HS-27A (cell line): Measurements from ENCODE around the gene REM2.
A peak's percentile ranks its signal among the peaks of the same experiment; 100 is the strongest.
"Not testable (repeated sequence)": the region's sequence is repeated elsewhere in the genome, so short reads cannot be mapped to it uniquely, and the experiment has no call there.

Experiments
- DNase-seq: peaks from one replicate; pipeline ENCODE4 v3.0.0-alpha.2; 2012; ENCODE audit warnings: low read depth, missing footprints

REM2 gene

DNA sequence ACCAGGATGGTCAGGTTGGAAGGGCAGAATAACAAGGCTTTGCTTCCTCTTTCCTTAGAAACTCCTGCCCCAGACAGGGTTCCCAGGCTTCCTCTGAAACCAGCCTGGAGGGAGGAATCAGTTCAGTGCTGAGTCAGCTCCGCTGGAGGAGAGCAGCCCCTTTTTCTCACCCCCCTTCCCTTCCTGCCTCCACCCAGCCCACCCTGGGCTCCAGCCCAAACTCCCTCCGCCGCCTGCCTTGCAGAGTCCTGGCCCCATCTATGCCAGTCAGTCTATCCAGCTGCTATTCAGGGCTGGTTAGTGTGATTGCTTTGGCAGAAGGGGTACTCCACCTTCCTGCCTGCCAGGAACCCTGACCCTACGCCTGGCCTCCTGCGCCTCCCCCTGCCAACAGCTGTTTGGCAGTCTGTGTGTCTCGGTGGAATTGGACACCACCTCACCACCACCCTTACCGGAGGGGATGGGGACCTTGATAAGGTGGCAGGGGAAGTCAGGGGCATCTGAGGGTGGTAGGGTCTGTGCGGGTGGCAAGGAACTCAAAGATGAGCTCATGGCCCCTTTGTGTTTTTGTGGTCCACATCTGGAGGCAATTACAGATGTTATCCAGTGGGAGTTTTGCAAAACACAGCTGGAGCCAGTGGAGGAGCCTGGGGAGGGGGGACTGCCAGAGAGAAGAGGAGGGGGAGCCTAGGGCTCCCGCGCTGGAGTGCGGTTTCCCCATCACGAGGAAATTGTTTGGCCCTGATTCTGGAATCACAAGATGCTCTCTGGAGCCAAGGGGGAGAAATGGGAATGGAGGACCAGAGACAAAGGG, 34.5 kb upstream of the REM2 start:
- DNase-seq: no peak

DNA sequence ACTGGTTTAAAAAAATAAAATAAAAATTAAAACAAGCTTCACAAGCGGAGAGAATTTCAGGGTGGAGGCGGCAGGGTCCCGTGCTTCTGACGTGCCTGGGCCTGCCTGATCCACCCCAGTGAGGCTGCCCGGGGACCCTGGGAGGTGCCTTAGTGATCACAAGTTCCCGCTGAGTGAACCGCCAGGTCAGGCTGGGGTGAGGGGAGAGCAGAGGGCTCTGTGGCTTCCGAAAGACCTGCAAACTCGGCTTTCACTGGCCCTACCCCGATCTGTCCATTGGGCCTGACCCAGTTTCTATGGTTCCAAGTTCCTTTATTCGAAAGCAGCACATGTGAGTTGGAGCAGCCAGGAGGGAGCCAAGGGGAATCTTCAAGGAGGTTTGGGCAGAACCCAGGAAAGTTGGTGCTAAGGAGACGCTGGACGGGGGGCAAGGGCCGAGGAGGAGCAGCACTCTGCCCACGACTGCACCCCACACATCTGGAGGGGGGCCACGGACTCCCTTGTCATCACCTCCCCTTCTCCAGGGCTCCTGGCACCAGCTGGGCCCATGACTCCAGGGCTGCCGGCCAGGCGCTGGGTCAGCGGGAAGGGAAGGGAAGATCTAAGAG, 33.7 kb upstream of the REM2 start:
- no peak for DNase-seq

DNA sequence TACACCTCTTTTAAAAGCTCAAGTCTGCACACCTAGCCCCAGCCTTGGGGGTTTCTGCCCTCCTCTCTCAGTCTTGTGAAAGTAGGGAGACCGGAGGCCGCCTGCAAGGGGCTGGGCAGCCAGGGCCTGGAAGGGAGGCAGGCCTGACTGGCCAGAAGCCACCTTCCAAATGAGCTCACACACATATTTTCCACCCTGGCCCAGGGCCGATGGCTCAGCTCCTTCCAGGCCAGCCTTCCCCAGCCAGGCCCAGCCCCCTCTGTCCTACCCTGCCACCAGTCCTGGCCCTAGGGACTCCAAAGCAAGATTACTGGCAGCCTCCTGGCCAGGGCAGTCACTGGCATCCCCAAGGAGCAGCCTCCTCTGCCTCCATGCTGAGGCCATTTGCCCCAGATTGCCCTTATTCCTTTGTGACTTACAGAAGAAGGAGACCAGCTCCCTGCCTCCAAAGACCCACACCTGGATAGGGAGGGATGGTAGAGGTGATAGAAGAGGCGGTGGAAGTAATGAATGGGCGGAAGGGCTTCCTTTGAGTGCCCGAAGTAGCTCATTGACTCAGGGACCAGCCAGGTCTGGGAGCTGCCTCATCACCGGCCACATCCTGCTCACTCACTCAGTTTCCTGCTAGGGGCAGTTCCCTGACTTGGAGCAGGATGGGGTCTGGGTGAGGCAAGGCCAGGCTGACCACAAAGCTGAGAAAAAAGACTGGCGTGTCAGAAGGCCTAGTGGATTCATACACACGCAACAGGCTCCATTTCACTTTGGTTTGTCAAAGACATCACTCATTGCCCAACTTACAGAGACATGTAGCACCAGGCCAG, 31.9 kb upstream of the REM2 start:
- peak; percentile 66 for DNase-seq

DNA sequence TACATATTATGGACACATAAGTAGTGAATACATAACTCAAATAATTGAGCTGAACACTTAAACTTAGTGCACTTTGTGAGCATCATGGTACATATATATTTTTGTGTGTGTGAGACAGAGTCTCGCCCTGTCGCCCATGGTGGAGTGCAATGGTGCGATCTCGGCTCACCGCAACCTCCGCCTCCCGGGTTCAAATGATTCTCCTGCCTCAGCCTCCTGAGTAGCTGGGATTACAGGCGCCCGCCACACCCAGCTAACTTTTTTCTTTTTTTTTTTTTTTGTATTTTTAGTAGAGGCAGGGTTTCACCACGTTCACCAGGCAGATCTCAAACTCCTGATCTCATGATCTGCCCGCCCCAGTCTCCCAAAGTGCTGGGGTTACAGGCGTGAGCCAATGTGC, 30.8 kb upstream of the REM2 start:
- DNase-seq: not testable (repeated sequence)

DNA sequence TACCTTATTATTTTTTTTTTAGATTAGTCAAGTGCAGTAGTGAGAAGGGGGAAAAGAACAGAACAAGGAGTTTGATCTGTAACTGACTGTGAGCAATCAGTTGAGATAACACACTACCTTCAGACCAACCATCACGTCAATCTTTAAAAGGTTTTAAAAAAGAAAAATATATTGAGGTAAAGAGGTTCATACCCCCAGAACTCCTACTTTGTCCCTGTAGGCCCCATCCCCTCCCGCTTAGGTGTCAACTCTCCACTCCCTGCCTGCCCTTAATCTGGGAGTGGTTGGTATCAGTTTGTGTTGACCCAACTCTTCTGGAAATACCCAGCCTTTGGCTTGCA, 30.5 kb upstream of the REM2 start:
- no peak for DNase-seq

DNA sequence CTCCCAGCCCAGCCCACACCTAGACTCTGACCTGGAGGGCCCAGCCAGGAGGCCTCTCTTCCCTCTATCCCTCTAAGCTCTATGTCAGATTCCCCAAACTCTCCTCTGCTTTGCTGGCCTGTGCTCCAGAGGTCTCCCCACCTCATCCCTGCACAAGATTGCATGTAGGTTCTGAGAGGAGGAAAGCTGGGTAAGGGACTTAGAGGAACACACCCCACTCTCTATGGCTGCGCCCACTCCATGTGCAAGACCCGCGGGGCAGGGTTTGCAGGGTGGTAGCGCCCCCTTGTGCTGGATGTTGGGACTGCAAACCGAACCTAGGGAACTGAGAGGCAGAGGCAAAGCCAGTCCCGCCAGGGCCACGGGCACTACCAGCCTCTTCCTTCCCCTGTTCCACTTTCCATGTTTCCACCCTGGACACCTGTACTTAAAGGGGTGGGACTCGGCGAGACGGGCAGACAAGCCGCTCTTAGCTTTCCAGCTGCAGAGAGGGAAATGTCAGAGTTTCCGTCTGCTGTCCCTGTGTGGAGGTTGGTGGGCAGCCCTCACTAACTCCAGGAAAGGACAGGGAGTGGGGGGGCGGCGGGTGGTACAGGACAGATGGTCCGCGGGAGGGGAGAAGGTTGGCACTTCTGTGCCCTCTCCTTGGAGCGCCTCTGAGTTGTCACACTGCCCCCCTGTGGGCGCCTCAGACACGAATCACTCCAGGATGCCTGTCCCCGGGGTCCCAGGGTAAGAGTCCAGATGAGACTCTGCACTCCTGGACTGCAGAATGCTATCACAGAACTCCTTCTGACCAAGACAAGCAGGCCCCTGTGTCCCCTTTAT, 29.9 kb upstream of the REM2 start:
- DNase-seq: peak; percentile 77

DNA sequence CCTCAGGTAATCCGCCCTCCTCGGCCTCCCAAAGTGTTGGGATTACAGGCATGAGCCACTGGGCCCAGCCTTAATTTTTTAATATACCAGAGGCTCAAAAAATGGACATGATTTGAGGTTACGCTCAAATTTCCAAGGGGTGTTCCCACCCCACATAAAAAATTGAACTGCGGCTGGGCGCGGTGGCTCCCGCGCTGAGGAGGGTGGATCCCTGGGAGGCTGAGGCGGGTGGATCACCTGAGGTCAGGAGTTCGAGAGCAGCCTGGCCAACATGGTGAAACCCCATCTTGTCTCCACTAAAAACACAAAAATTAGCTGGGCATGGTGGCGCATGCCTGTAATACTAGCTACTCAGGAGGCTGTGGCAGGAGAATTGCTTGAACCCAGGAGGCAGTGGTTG, 28.7 kb upstream of the REM2 start:
- DNase-seq: not testable (repeated sequence)

DNA sequence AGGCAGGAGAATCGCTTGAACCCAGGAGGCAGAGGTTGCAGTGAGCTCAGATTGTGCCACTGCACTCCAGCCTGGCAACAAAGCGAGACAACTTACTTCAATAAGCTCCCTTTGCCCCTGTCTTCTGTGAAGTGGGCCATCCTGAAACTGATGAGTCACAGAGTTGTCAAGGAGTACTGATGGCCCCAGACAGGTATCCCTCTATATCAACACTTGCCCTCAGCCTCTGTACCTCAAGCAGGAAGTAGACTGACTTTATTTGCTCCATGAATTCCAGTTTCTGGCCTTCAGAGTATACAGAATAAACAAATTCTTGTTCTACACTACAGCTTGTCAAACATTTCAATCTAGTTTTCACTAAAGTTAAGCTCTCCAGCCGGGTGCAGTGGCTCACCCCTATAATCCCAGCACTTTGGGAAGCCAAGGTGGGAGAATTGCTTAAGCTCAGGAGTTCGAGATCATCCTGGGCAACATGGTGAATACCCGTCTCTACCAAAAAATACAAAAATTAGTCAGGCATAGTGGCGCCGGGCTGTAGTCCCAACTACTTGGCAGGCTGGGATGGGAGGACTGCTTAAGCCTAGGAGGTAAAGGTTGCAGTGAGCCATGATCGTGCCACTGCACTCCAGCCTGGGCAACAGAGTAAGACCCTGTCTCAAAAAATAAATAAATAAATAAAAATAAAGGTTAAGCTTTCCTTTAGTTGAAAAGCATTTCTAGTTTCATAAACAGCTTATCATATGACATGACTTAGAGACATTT, 27.9 kb upstream of the REM2 start:
- no peak for DNase-seq

DNA sequence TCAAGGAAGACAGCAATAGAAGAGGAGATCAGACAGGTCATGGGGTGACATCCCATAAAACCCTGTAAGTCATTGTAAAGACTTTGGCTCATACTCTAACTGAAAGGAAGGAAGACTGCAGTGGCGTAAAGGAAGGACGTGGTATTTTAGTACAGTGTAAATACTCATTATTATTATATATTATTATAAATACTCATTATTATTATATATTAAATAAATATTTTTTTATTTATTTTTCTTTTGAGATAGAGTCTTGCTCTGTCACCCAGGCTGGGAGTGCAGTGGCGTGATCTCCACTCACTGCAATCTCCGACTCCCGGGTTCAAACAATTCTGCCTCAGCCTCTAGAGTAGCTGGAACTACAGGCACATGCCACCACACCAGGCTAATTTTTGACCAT, 26.6 kb upstream of the REM2 start:
- DNase-seq: no peak

DNA sequence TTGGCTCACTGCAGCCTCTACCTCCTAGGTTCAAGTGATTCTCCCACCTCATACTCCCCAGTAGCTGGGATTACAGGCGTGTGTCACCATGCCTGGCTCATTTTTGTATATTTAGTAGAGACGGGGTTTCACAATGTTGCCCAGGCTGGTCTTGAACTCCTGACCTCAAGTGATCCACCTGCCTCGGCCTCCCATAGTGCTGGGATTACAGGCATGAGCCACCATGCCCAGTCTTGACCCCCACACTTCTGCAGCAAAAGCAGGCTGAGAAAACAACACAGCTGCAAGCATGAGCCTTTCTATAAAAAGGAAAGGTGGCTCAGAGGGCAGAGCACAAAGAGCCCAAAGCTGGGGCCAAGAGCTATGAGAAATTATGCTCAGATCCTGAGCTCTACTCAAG, 22.6 kb upstream of the REM2 start:
- not testable (repeated sequence) for DNase-seq

DNA sequence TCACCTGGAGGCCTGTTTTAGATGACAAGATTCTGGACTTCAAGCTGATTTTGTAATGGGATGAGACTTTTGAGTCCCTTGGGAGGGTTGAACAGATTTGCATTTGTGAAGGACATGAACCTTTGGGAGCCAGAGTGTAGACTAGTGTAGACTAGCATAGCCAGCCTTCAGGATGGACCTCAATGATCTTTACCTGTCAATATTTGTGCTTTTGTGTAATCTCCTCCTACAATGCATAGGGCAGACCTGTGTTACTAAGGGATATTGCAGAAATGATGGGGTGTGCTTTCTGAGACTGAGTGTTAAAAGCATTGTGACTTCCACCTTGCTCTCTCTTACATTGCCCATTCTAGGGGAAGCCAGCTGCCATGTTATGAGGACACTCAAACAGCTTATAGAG, 21.4 kb upstream of the REM2 start:
- DNase-seq: no peak

DNA sequence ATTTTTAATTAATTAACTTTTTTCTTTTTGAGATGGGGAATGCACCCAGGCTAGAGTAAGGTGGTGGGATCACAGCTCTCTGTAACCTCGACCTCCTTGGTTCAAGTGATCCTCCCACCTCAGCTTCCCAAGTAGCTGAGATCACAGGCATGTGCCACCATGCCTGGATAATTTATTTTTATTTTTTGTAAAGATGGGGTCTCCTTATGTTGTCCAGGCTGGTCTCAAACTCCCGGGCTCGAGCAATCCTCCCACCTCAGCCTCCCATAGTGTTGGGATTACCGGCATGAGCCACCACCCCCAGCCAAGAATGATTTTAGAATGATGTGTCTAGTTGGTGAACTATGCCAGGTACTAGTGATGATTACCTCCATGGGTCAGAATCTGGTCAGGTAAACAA, 18.0 kb upstream of the REM2 start:
- no peak for DNase-seq

DNA sequence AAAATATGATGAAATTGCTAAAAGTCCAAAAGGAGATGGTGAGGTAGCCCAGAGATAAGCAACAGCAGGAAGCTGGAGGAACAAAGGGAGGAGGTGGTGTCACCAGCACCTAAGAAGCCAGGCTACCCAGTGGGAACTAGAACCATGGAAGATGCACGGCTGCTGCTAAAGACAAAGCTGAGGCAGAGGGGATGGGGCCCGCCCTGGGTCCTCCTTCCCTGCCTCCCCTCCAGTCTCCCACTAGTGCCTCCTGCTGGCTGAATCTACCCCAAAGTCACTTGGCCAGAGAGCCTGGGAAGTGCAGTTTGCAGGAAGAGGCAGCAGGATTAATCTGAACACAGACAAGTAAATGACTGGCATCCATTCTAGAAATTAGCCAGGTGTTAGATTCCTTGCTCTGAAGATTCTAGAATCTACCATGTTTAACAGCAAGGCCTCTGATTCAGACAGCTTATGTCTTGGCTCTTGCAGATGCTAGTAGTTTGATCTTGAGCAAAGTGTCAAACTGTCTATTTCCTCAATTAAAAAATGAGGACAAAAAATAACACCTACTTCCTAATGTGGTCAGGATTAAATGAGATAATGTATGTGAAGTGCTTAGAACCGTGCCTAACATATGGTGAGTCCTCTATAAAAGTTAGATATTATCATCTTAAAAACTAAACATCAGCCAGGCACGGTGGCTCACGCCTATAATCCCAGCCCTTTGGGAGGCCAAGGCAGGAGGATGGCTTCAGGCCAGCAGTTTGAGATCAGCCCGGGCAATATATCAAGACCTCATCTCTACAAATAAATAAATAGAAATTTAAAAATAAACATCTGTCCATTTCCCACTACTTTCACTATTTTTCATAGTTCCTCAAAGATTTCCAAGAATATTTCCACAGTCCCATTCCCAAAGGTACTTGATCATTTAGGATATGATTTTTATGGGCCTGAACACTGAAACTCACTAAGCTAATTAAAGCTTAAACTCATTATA, 17.3 kb upstream of the REM2 start:
- no peak for DNase-seq

DNA sequence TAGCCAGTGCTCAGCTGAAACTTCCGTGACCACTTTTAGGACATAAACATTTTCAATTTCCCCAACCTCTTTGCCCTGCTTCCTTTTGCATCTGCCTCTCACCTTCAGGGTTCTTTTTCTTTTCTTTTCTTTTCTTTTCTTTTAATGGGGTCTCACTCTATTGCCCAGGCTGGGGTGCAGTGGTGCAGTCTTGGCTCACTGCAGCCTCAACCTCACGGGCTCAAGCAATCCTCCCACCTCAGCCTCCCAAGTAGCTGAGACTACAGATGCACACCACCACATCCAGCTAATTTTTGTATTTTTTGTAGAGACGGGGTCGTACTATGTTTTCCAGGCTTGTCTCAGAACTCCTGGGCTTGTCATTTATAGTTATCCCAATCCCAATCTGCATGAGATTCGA, 16.1 kb upstream of the REM2 start:
- DNase-seq: no peak

DNA sequence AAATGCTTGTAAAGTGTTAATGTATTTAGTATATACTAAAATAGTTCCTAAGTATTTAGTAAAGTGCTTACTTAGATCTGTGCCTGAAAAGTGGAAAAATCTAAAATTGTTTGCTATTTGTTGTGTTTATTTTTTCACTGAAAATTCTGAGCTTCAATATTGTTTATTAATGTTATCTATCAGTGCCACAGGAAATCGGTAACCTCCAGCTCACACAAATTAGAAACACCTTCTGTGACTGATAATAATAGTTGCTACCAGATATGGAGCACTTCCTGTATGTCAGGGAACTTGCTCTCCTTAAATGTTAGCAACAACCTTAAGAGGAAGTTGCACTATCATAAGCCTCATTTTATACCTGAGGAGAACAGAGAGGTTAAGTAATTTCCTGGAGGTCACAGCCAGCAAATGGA, 12.2 kb upstream of the REM2 start:
- peak; percentile 41 for DNase-seq

DNA sequence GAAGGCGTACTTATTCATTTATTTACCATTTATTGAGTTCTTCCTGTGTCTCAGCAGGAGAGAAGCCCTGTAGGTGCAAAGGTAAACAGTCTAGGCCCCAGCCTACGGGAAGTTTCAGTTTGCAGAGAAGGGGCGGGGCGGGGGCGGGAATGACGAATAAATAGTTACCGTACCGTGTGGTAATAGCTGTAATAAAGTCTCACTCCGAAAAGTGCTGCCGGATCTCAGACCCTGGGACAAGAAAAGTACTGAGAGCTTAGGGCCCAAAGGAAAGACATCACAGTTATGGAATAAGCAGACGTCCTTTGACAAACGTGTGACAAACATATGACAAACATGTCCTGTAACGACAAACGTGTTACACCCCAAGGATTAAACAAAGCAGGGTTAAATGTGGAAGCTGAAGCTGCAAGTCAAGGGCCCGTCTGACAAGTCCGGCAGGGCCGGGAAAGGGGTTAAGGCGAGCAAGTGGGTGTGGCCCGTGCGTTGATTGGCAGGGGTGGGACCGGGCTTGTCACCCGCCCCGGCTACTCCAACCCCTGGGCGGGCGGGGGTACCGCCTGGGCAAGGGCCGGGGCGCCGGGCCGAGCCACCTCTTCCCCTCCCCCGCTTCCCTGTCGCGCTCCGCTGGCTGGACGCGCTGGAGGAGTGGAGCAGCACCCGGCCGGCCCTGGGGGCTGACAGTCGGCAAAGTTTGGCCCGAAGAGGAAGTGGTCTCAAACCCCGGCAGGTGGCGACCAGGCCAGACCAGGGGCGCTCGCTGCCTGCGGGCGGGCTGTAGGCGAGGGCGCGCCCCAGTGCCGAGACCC, 11.6 kb upstream of the REM2 start, which contains the start of gene LRP10:
Gene LRP10 (plus strand): TSS at position 517 of the 809 bp plus-strand sequence. CDS start 564 bp downstream, outside the sequence.
- peak; percentile 89 for DNase-seq

DNA sequence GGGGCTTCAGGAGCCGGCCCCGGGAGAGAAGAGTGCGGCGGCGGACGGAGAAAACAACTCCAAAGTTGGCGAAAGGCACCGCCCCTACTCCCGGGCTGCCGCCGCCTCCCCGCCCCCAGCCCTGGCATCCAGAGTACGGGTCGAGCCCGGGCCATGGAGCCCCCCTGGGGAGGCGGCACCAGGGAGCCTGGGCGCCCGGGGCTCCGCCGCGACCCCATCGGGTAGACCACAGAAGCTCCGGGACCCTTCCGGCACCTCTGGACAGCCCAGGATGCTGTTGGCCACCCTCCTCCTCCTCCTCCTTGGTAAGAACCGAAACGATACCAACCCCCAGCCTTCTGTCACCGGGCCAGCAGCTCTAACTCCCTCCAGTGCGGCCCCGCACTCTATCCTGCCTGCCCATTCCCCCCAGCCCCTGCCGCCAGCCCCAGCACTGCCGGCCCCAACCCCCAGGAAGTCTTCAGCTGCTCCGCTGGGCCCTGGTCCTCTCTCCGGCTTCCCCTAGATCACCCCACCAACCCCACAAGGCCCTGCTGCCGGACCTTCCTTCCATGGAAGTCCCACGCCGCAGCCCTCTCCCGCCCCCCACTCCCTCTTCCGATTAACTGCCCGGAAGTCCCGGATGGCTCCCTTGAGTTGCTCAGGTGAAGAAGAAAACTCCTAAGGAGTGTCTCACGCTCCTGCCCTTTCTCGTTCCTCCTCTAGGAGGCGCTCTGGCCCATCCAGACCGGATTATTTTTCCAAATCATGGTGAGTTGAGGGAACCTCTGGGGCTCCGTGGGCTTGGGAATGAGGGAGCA, 10.8 kb upstream of the REM2 start:
- DNase-seq: peak; percentile 77

DNA sequence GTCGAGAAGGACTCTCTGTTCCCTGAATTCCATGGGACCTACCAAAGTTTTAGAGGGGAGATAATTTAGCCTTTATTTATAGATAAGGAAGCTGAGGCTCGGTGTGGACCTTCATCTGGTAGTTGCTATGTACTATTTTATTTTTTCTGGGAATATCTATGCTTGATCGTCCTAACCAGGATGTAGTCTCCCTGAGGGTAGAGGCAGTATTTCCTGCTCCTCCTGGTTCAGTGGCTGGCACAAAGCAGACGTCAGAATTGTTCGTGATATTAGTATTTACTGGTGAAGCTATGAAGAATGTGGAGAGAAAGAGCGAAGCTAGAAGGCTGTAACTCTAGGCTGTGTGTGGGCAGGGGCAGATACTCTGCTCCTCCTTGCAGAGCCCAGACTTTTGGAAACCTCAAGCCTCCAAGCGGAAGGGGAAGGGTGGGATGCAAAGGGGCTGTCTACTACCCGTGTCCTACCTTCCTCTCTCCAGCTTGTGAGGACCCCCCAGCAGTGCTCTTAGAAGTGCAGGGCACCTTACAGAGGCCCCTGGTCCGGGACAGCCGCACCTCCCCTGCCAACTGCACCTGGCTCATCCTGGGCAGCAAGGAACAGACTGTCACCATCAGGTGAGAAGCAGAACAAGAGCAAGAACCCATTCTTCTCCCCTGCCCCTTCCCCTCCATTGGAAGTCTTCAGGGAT, 10.0 kb upstream of the REM2 start:
- no peak for DNase-seq
